ENCODE measurements around the gene HSD3B2.

GRCh38 chr1:119447344-119448126, 32.6 kb downstream of the HSD3B2 start:
- no peak for TF ChIP-seq POLR2A (IDR thresholded peaks at IDR 0.05)
- TF ChIP-seq CTCF (IDR thresholded peaks at IDR 0.05) = no peak
